Ishikawa (cell line): ENCODE data around the gene GALM.

Experiments used
- CEBPB ChIP-seq: IDR thresholded peaks from 2 replicates; pipeline ENCODE4 v1.6.1; 2012
- RAD21 ChIP-seq: IDR thresholded peaks from 2 replicates; pipeline ENCODE4 v1.6.1; 2012; ENCODE audit warnings: low read depth
- TAF1 ChIP-seq: IDR thresholded peaks from 2 replicates; pipeline ENCODE4 v1.6.1; 2012; ENCODE audit warnings: low read depth, mild to moderate bottlenecking

DNA sequence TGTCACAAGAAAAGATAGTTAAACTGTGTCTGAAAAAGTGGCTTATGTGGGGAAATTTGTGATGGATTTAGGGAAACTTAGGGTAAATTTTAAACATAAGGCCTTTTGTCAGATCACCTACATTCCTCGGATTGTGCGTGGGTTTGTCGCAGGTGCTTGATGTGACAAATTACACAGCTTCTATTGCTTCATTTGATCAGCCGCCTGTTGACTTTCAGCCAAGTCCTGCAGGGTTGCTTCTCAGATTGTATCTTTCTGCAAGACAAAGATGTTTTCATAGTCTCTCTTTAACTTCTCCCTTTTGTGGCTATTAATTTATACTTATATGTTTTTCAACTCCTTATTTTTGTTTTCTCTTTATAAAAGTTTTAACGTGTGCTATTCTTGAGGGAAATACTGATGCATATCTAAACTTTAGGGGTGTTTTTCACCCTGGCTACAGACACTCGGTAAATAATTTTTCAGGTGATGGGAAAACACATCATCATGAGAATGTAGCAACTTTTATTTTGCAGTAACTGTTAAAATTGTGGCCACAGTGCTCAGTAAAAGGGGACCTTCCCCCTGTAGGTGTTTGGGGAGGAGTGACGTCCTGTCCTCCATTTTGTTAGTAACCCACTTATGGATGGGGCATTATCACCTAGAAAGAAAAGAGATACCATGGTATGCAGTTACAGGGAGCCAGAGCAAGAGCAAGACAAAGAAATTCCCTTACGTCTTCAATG is 31.4 kb downstream of the GALM start:
- no peak for TF ChIP-seq CEBPB
- no peak for TF ChIP-seq TAF1
- TF ChIP-seq RAD21: no peak
